T-helper 2 cell (primary cell): ENCODE measurements around the gene NOXRED1.
"Not testable (repeated sequence)": the region's sequence is repeated elsewhere in the genome, so short reads cannot be mapped to it uniquely, and the experiment has no call there.

Source experiments
- DNase-seq, 5 experiments: peaks; one replicate each; pipeline versions ENCODE4 v3.0.0 to v3.0.0-alpha.2; 2012 to 2022
- total RNA-seq, 2 donors: gene quantifications; one replicate each; lab custom pipeline; 2026; lab: John Stamatoyannopoulos, UW

Gene NOXRED1, protein sequence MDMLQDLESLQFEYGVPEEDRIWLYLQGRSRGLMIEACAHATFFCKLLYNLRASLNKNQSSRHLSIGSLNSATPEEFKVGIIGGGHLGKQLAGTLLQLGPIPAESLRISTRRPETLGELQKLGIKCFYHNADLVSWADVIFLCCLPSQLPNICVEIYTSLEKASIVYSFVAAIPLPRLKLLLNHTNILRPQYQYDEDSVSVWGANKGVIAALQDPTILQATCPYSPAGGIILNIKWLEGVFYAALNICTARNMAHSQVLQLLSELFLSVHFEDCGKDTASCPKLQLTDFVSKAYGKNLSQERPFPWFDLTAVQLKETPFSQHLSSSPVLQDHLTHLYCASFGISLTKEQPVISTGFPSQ
- 0 to 0.88 reads per million in 2 donors for total RNA-seq

DNA sequence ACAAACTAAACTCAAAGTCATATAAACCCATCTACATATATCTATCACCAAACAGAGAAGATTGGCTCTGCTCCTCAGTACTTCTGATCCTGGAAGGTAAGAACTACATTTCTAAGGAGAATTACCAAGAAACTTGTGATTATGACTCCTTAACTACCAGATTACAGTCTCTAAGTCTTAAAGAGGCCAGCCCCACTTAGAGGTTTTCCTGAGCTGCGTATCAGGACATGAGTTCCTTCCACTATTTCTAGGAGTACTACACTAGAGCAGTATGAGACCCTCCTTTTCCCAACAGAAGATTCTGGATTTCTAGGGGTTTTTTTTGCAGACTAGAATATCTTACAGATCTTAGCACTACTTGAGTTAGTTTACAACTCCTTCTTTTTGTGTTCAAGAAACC lies at the start of gene NOXRED1:
TSS of gene NOXRED1 (minus strand) at position 101 of the 400 bp plus-strand sequence. CDS start 634 bp downstream, outside the sequence.
- no peak for DNase-seq

- no peak for DNase-seq
Measured at GRCh38 chr14:77470224-77470870, 47.0 kb upstream of the NOXRED1 start.

DNA sequence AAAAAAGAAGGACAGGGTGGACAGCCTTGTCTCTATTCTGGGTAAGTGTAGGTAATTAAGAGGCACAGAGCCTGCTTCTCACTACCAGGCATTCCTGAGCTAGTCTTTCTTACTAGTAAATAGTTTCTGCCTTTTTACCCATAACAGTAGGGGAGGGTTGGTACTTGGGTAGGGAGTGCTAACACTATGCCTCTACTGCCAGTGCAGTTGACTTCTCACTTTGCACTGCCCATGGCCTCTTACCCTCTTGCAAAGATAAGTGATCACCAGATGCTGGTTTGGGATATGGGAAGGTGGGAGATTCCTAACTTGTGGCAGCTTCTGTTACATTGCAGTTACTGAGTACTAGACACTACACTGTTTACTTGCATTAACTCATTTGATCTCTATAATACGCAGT lies 46.2 kb upstream of the NOXRED1 start:
- DNase-seq = no peak

GRCh38 chr14:77469067-77469505 lies 45.8 kb upstream of the NOXRED1 start:
- DNase-seq = no peak

DNA sequence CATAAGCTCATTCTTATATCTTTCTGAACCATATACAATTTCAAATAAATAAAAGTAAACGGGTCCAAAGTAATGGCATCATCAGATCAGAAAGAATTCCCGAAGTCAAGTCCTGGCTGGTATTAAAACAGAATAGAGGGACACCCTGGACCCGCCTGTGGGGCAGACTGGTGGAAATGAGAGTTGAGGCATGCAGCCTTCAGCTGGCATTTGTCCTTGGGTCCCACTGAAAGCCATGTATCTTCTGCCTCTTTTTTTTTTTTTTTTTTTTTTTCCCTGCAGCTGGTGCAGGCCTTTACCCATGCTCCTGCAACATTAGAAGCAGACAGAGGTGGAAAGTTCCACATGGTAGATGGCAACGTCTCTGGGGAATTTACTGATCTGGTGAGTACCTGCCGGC lies 44.5 kb upstream of the NOXRED1 start:
- DNase-seq = no peak

GRCh38 chr14:77459072-77459723 lies 35.9 kb upstream of the NOXRED1 start:
- DNase-seq = peak in 4 of 5 experiments; percentile 33 to 74 (median 38)

- DNase-seq = peak in 3 of 5 experiments; percentile 5 to 65 (median 6)
Measured at GRCh38 chr14:77458249-77458950, 35.1 kb upstream of the NOXRED1 start.

DNA sequence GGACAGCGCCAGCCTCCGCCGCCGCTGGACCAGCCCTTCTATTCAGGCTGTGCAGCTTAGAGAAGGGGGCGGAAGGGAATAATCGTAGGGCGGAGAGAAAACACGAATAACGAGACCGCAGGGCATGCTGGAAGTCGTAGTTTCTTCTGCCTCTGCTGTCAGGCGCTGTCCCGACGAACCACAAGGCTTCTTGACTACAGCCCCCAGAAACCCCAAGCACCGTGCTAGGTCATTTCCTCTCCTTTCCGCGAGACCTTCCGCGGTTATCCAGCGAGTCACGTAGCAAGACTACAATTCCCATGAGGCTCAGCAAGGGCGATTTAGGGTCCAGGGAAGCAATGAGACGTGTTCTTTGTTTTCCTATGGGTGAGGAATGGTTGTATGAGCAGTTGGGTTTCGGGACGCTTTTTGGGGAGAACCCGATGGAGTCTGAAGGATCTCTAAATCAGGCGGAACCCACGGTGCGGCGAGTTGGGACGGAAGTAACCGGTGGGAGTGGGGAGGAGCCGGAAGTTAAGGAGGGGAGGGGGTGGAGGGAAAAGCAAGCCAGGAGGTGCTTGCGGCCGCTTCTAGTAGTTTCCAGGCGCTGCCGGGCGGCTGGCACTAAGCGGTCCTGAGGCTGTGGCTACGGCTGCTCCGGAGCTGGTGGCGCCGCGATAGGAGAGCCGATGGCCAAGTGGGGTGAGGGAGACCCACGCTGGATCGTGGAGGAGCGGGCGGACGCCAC lies 34.4 kb upstream of the NOXRED1 start, which contains the start of the genes AHSA1 and VIPAS39:
TSS of gene AHSA1 (plus strand) at position 572 of the 727 bp plus-strand sequence. CDS start at position 669, 97 bp downstream.
TSS of gene VIPAS39 (minus strand) at position 80 of the 727 bp plus-strand sequence. CDS start 3,499 bp downstream, outside the sequence.
- peak; percentile 69 to 100 (median 92) for DNase-seq

GRCh38 chr14:77457115-77457521 lies 33.8 kb upstream of the NOXRED1 start:
- DNase-seq = no peak

- no peak for DNase-seq
Measured at GRCh38 chr14:77455966-77456640, 32.8 kb upstream of the NOXRED1 start.

DNA sequence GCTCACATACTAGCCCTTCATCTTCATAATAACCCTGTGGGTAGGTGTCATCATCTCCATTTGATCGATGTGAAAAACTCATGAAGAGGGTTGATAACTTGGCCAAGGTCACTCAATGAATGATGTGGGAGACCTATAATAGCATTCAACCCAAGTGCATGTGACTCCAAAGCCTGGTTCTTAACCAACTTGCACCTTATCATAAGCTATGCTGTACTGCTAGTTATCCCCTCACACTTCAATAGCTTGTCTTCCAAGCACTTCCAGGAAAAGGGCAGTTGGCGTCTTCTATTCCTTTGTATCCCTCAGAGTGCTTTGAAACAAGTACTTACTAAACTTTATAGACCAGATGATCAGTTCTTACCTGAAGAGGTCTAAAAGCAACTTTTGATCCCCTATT lies 18.9 kb upstream of the NOXRED1 start:
- no peak for DNase-seq

DNA sequence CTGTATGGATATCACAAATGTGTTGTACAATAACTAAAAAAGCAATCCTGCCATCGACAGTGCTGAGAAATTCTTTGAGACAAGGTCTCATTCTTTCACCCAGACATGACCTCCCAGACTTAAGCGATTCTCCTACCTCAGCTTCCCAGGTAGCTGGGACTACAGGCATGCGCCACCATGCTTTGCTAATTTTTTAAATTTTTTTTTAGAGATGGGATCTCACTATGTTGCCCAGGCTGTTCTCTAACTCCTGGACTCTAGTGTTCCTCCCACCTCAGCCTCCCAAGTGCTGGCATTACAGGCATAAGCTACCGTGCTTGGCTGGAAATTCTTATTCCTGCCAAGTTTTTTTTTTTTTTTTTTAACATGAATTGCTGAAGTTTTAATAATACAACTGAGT lies 16.5 kb upstream of the NOXRED1 start:
- no peak for DNase-seq

DNA sequence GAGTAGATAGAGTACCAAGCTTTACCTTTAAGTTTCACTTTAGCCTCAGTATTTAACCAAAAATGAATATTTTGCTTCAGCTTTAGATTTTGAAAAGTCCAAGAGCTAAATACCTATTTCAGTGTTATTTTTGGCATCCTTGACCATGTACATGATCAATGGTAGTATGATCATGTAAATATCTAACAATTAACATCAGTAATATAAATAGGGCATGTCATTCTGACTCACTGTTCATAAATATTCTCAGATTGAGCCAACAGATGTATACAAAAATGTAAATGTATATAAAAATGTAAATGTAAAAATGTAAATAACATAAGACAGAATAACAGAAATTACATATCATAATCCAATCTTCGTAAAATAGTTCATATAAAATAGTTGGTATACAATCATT lies 15.3 kb upstream of the NOXRED1 start:
- DNase-seq = no peak

DNA sequence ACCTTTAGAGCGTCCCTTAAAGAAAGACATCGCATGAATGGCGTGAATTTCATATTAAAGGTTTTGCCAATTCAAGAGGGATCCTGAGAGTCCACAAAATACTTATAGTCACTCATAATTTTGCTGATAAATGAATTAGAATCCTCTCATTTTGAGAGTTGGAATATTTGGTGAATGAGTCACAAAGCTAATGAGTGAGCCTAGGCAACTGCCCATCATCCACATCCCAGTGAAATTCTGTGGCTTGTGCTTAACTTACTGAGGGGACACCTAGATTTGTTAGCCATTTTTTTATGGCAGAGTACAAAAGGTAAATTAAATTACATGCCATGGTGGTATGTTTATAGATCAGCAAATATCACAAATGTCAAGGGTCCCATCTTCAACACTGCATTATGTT lies 12.7 kb upstream of the NOXRED1 start:
- no peak for DNase-seq

DNA sequence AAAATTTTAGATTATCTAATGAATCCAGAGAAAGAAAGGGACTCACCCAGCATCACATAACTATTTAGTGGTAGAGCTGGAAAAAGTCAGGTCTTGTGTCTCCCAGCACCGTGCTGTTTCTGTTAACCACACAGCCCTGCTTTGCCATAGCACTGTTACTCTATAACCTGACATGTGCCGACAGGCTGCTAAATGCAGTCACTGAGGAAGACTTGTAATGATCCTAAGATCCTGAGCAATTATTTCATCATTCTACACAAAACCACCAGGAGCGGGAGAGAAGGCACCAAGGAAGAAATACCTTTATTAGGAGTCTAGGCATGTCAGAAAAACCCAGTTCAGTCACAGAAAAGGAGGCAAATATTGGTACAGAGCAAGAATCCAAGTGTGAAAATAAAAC lies 3.1 kb upstream of the NOXRED1 start:
- DNase-seq = no peak

- no peak for DNase-seq
Measured at GRCh38 chr14:77424862-77425261, 1.5 kb upstream of the NOXRED1 start.

DNA sequence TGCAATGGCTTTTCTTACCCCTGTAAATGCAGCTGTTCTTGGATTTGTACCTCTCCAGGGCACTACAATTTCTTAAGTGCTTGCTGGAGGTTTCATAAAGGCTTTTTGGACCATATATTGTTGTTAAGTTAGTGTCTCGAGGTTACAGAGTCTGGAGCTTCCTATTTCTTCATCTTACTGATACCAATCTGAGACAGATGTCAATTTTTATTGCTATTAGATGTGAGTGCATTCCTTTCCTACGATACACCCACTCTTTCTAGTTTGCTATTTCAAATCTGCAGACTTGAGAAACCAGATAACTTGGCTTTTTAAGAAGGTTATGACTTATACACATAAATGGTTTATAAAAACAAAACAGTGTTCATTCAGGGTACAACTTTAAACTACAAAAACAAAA lies 2.1 kb downstream of the NOXRED1 start:
- DNase-seq = no peak

GRCh38 chr14:77416836-77417235 lies 6.5 kb downstream of the NOXRED1 start:
- no peak for DNase-seq

- DNase-seq = not testable (repeated sequence)
Measured at GRCh38 chr14:77416098-77416497, 7.2 kb downstream of the NOXRED1 start.

GRCh38 chr14:77415403-77416030 lies 7.8 kb downstream of the NOXRED1 start:
- not testable (repeated sequence) for DNase-seq

GRCh38 chr14:77409131-77409533 lies 14.2 kb downstream of the NOXRED1 start:
- DNase-seq = peak in 1 of 5 experiments; percentile 35
